ENCODE results near the gene NSG2. TPM values are rescaled to one million over a fixed set of nuclear protein-coding genes. Genes with fewer than 3 reads are reported as not detected.

NSG2 gene
- total and polyA plus RNA-seq, 2 of the 4 experiments (the other 2 are of a cell fraction), result not detected

- CTCF ChIA-PET, result no interaction called here
- H3K27ac ChIP-seq (ENCODE audit: insufficient read depth, low read length), result no peak overlapping the region
- dilution Hi-C loops (cut with HindIII; ENCODE audit: low sequenced_read_pairs, unreplicated experiment), result no loop called here
Observed at GRCh38 chr5:174065528-174066197, 20.2 kb downstream of the NSG2 start.

More at GRCh38 chr5:174065528-174066197, 20.2 kb downstream of the NSG2 start:
- no peaks in the 10 kb centered on the region for H3K9me3 ChIP-seq (ENCODE audit: control insufficient read depth, insufficient read depth, low read length)
- H3K4me1 ChIP-seq (ENCODE audit: control insufficient read depth, insufficient read depth, low read length), result no peaks in the 10 kb centered on the region
- DNase-seq (no peak), ATAC-seq (ENCODE audit: low read depth) (no peak)
- no peak overlapping the region for H4K5ac ChIP-seq (ENCODE audit: low read depth, low read length)
- H2AFZ ChIP-seq (replicated peaks; ENCODE audit: low read length, poor library complexity), result no peak overlapping the region
- no peaks in the 10 kb centered on the region for H3K36me3 ChIP-seq (ENCODE audit: control insufficient read depth, insufficient read depth, low read length)
- no peak overlapping the region for H2AK5ac ChIP-seq (ENCODE audit: low read depth, low read length)
- H3K4ac ChIP-seq (ENCODE audit: low read depth, low read length), result no peak overlapping the region
- H3K4me2 ChIP-seq (ENCODE audit: low read depth, low read length), result no peak overlapping the region
- H3K14ac ChIP-seq (replicated peaks; ENCODE audit: low read depth, low read length), result no peak overlapping the region
- H2AK9ac ChIP-seq (replicated peaks; ENCODE audit: low read depth, low read length, poor library complexity), result no peak overlapping the region
- intact Hi-C loops (cut with micrococcal nuclease) (no loop called here), in situ Hi-C loops (cut with MboI; ENCODE audit: low sequenced_read_pairs) (no loop called here)
- no peak overlapping the region for H2BK120ac ChIP-seq (ENCODE audit: low read depth, low read length)
- no peak overlapping the region for H3K4me3 ChIP-seq (ENCODE audit: insufficient read depth, low read depth, low read length)
- TF ChIP-seq BHLHE40 (IDR thresholded peaks at IDR 0.05; ENCODE audit: low read depth, low read length) (no peak), MAFK (IDR thresholded peaks at IDR 0.05; ENCODE audit: low read depth, low read length) (no peak), RFX5 (IDR thresholded peaks at IDR 0.05; ENCODE audit: low read depth, low read length) (no peak), RCOR1 (IDR thresholded peaks at IDR 0.05; ENCODE audit: insufficient replicate concordance, low read length) (no peak), SMC3 (IDR thresholded peaks at IDR 0.05; ENCODE audit: low read depth, low read length) (no peak)
- H3K56ac ChIP-seq (ENCODE audit: extremely low read depth, insufficient read depth, low read length), result no peak overlapping the region
- WGBS, 2 experiments (ENCODE audit: extremely low coverage in 2 of 2, insufficient read length in 1 of 2), result no CpG with 5 or more reads among the region's 8 CpGs
- H3K23ac ChIP-seq (ENCODE audit: low read depth, low read length), result no peak overlapping the region
- POLR2A ChIA-PET (ENCODE audit: unreplicated experiment), result no interaction called here
- H3K18ac ChIP-seq (ENCODE audit: low read depth, low read length), result no peak overlapping the region
- no peaks in the 10 kb centered on the region for H3K27me3 ChIP-seq (ENCODE audit: control insufficient read depth, insufficient read depth, low read length)
- H2BK5ac ChIP-seq (ENCODE audit: low read depth, low read length, poor library complexity, severe bottlenecking), result no peak overlapping the region
- no peaks in the 10 kb centered on the region for H3K9me1 ChIP-seq (ENCODE audit: insufficient read depth, low read length)
- H2BK20ac ChIP-seq (ENCODE audit: low read depth, low read length), result no peak overlapping the region
- no peak overlapping the region for H3K9ac ChIP-seq (ENCODE audit: low read depth, low read length)
- no peaks in the 10 kb centered on the region for H3K79me1 ChIP-seq (ENCODE audit: low read depth in 1 of 2, low read length in 2 of 2)
- H4K91ac ChIP-seq (ENCODE audit: insufficient read depth, low read depth, low read length), result no peak overlapping the region
- BruUV-seq (replicated peaks), result no TSS peak
- H2BK15ac ChIP-seq (ENCODE audit: low read depth, low read length), result no peak overlapping the region
- no peak overlapping the region for H4K8ac ChIP-seq (ENCODE audit: low read depth in 2 of 2, low read length in 2 of 2)
- H4K20me1 ChIP-seq (ENCODE audit: insufficient read depth, low read length), result no peaks in the 10 kb centered on the region
